NCI-H526 (cell line): Measurements from ENCODE around the gene PALLD.

ENCODE experiments used
- DNase-seq, 2 experiments: peaks; one replicate each; lab custom pipeline; 2025; lab: John Stamatoyannopoulos, UW

The PALLD gene

GRCh38 chr4:168877511-168878491, 380.9 kb downstream of the PALLD start:
- no peak for DNase-seq

GRCh38 chr4:168878623-168879022, 381.8 kb downstream of the PALLD start:
- no peak for DNase-seq

GRCh38 chr4:168879188-168879587, 382.3 kb downstream of the PALLD start:
- no peak for DNase-seq

- DNase-seq, result no peak
Measured at GRCh38 chr4:168880072-168880675, 383.3 kb downstream of the PALLD start.

GRCh38 chr4:168880811-168881595, 384.2 kb downstream of the PALLD start:
- no peak for DNase-seq

- DNase-seq, result no peak
Measured at GRCh38 chr4:168881781-168882420, 385.0 kb downstream of the PALLD start.

GRCh38 chr4:168882650-168883233, 385.9 kb downstream of the PALLD start:
- no peak for DNase-seq

- no peak for DNase-seq
Measured at GRCh38 chr4:168883513-168883912, 386.7 kb downstream of the PALLD start.

GRCh38 chr4:168884251-168885124, 387.6 kb downstream of the PALLD start:
- no peak for DNase-seq

- no peak for DNase-seq
Measured at GRCh38 chr4:168885400-168885799, 388.5 kb downstream of the PALLD start.

GRCh38 chr4:168886351-168886750, 389.5 kb downstream of the PALLD start:
- no peak for DNase-seq

- no peak for DNase-seq
Measured at GRCh38 chr4:168887809-168888208, 391.0 kb downstream of the PALLD start.

GRCh38 chr4:168888715-168889215, 391.9 kb downstream of the PALLD start:
- no peak for DNase-seq

- no peak for DNase-seq
Measured at GRCh38 chr4:168891086-168891485, 394.2 kb downstream of the PALLD start.

GRCh38 chr4:168891688-168892087, 394.8 kb downstream of the PALLD start:
- DNase-seq, result no peak

- no peak for DNase-seq
Measured at GRCh38 chr4:168892475-168892874, 395.6 kb downstream of the PALLD start.

GRCh38 chr4:168893205-168893604, 396.4 kb downstream of the PALLD start:
- DNase-seq, result no peak

- no peak for DNase-seq
Measured at GRCh38 chr4:168893807-168894206, 397.0 kb downstream of the PALLD start.

- no peak for DNase-seq
Measured at GRCh38 chr4:168900080-168900479, 403.2 kb downstream of the PALLD start.

- no peak for DNase-seq
Measured at GRCh38 chr4:168907119-168907698, 410.4 kb downstream of the PALLD start.
